Neural crest cell (in vitro differentiated cells): Measurements from ENCODE around the gene JHY. TPM values are rescaled to one million over a fixed set of nuclear protein-coding genes. Genes with fewer than 3 reads are reported as not detected.

Experiments
- DNase-seq: peaks from one replicate; pipeline ENCODE4 v3.0.0; 2021; ENCODE audit warnings: low read depth, mixed read lengths, low spot score
- H3K27ac Mint-ChIP-seq: one replicate; pipeline ENCODE4 v1.8.0; 2021; ENCODE audit warnings: mild to moderate bottlenecking, mixed read lengths; ENCODE audit not compliant: unreplicated experiment
- H3K27me3 Mint-ChIP-seq: 2 replicates; pipeline ENCODE4 v1.8.0; 2021; ENCODE audit warnings: low read depth, mild to moderate bottlenecking, mixed read lengths
- H3K36me3 Mint-ChIP-seq: 2 replicates; pipeline ENCODE4 v1.8.0; 2021; ENCODE audit warnings: low read depth, mild to moderate bottlenecking, mixed read lengths
- H3K4me1 Mint-ChIP-seq: 2 replicates; pipeline ENCODE4 v1.8.0; 2021; ENCODE audit warnings: mixed read lengths
- H3K4me3 Mint-ChIP-seq: one replicate; pipeline ENCODE4 v1.8.0; 2021; ENCODE audit warnings: mild to moderate bottlenecking, mixed read lengths
- H3K9me3 Mint-ChIP-seq: 2 replicates; pipeline ENCODE4 v1.8.0; 2021; ENCODE audit warnings: mixed read lengths
- total RNA-seq: library from RNA; stranded (reverse); gene quantifications from 2 replicates; pipeline ENCODE4 v1.2.1, GENCODE V29; 2021
- TF ChIP-seq, protein P1 (sequence below): fragments of 200-600 bp; sonication (generic); conservative IDR thresholded peaks from 2 replicates; pipeline ENCODE4 v1.5.0; 2021; ENCODE audit warnings: antibody characterized with exemption, mild to moderate bottlenecking

JHY gene
- total RNA-seq, 1 donor from 2014 or later = 1.9 TPM

DNA sequence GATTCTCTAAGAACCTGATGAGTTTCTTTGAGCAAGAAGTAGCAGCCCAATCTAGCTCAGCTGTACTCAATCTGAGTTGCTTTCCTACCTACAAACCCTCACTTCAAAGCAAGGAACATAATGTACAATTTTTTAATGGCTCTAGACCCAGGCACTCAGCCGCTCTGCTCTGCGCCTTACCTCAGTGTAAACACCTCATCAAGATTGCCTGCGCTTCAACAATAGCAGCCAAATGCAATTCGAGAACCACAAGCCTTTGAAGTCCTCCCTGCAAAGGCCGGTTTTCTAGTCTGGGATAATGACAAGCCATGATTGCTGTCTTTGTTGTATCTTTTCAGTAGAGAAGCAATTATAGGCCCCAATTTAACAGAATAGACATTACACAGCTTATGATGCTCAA lies 38.0 kb downstream of the JHY start:
- H3K36me3 Mint-ChIP-seq = no peaks in the 10 kb centered on the region
- H3K4me3 Mint-ChIP-seq = no peak overlapping the region
- H3K27me3 Mint-ChIP-seq = peaks cover 5% of the 10 kb centered on the region
- no peak for DNase-seq
- H3K27ac Mint-ChIP-seq = no peak overlapping the region
- TF ChIP-seq, protein P1, sequence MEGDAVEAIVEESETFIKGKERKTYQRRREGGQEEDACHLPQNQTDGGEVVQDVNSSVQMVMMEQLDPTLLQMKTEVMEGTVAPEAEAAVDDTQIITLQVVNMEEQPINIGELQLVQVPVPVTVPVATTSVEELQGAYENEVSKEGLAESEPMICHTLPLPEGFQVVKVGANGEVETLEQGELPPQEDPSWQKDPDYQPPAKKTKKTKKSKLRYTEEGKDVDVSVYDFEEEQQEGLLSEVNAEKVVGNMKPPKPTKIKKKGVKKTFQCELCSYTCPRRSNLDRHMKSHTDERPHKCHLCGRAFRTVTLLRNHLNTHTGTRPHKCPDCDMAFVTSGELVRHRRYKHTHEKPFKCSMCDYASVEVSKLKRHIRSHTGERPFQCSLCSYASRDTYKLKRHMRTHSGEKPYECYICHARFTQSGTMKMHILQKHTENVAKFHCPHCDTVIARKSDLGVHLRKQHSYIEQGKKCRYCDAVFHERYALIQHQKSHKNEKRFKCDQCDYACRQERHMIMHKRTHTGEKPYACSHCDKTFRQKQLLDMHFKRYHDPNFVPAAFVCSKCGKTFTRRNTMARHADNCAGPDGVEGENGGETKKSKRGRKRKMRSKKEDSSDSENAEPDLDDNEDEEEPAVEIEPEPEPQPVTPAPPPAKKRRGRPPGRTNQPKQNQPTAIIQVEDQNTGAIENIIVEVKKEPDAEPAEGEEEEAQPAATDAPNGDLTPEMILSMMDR = no peak
- no peaks in the 10 kb centered on the region for H3K9me3 Mint-ChIP-seq
- peaks cover 8% of the 10 kb centered on the region for H3K4me1 Mint-ChIP-seq

DNA sequence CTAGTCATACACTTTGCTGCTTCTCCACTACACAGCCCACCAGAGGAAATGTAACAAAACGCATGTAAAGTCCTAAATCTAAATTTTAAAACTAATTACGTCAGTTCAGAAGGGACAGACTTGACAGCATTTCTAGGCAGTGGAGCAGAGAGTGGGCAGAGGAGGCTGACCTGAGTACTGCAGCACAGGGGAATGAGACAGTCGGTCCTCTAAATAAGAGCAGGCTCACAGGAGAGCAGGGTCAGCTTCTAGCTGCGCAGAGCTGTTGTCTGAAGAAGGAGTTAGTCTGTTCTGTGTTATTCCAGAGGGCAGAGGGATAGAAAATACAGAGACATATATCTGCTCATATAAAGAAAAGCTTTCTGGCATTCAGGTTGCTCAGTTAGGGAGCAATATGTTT lies 40.3 kb downstream of the JHY start:
- no peaks in the 10 kb centered on the region for H3K9me3 Mint-ChIP-seq
- peaks cover 5% of the 10 kb centered on the region for H3K27me3 Mint-ChIP-seq
- H3K36me3 Mint-ChIP-seq = no peaks in the 10 kb centered on the region
- TF ChIP-seq, protein P1 = no peak
- no peak overlapping the region for H3K27ac Mint-ChIP-seq
- no peak overlapping the region for H3K4me3 Mint-ChIP-seq
- DNase-seq = no peak
- peaks cover 8% of the 10 kb centered on the region for H3K4me1 Mint-ChIP-seq

DNA sequence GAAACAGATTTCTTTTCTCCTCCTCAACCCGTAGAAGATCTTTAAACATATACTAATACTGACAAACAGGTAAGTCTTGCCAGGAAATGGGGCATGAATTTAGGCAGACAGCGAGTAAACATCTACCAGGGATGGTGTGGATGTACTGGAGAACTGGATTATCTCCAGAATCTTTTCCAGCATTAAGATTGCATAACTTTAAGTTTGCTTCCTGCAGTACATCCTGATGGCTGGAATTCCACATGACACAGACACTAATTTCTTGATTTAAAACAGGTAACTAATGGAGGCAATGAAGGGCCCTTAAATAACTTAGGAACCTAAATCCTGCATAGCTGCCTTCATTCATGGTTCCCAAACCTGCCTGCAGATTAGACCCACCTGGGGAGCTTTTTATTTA lies 40.7 kb downstream of the JHY start:
- H3K4me1 Mint-ChIP-seq = peaks cover 8% of the 10 kb centered on the region
- no peak overlapping the region for H3K4me3 Mint-ChIP-seq
- H3K36me3 Mint-ChIP-seq = no peaks in the 10 kb centered on the region
- H3K27ac Mint-ChIP-seq = no peak overlapping the region
- DNase-seq = no peak
- H3K9me3 Mint-ChIP-seq = no peaks in the 10 kb centered on the region
- TF ChIP-seq, protein P1 = no peak
- peaks cover 5% of the 10 kb centered on the region for H3K27me3 Mint-ChIP-seq

DNA sequence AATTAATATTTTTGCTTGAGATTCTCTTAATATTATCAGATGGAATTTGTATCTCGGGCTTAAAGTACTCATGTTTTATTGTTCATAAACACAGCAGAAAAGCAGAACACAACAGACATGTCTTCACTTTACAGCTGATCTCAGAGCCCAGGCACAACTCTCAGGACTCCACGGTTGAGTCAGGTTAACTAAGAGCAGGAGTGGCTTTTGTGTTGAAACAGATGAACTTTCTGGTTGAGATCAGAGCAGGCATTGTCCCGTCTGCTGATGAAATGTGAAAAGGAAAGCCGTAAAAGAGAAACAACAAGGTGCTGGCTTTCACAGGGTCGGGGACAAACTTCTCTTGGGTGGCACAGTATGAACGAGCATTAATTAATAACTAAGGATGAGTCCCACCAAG lies 49.0 kb downstream of the JHY start:
- Mint-ChIP-seq H3K27me3 (peaks cover 16% of the 10 kb centered on the region), H3K4me1 (no peaks in the 10 kb centered on the region), H3K4me3 (no peak overlapping the region), H3K27ac (no peak overlapping the region), H3K9me3 (no peaks in the 10 kb centered on the region), H3K36me3 (no peaks in the 10 kb centered on the region)
- DNase-seq = no peak
- TF ChIP-seq, protein P1 = no peak

DNA sequence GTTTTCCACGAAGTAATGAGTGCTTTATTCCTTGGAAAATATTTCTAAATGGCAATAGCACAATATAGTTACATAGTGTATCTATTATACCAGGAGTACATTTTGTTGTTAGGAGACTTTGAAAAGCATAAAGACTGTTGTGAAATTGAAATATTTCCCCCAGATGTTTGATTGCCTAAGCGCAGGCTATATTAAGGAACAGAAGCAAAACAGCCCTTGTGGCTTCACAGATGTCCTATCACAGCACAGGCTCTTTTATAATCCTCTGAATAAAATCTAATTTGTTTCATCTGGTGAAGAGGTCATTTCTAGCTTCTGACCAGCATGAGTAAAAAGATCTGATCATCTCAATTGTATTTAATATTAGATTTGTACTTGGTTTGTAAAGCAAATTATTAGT lies 50.9 kb downstream of the JHY start:
- Mint-ChIP-seq H3K4me3 (no peak overlapping the region), H3K27me3 (peaks cover 16% of the 10 kb centered on the region), H3K27ac (no peak overlapping the region), H3K4me1 (no peaks in the 10 kb centered on the region), H3K9me3 (no peaks in the 10 kb centered on the region), H3K36me3 (no peaks in the 10 kb centered on the region)
- no peak for DNase-seq
- TF ChIP-seq, protein P1 = no peak

DNA sequence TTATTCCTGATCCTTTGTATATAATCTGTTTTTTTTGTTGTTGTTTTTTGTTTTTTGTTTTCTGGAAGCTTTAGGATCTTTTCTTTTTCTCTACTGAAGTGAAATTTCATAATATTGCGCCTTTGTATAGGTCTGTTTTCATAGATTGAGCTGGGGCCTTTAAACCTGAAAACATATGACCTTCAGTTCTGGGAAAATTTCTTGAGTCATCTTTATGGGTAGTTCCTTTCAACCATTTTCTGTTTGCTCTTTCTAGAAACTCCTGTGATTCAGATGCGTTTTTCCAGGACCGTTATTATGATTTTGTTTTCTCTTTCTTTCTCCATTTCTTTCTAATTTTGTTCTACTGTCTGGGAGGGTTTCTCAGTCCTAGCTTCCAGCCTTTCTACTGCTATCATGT lies 55.4 kb downstream of the JHY start:
- Mint-ChIP-seq H3K4me3 (no peak overlapping the region), H3K36me3 (no peaks in the 10 kb centered on the region), H3K27ac (no peak overlapping the region), H3K27me3 (peaks cover 6% of the 10 kb centered on the region), H3K9me3 (no peaks in the 10 kb centered on the region), H3K4me1 (no peaks in the 10 kb centered on the region)
- TF ChIP-seq, protein P1 = no peak
- DNase-seq = no peak
